Astrocyte of the hippocampus (primary cell): Measurements from ENCODE around the gene PSMD2.

Experiments
- DNase-seq: peaks from one replicate; pipeline ENCODE4 v3.0.0; 2011; ENCODE audit warnings: low read depth, low spot score

The PSMD2 gene

GRCh38 chr3:184282941-184283340 is 16.1 kb upstream of the PSMD2 start:
- no peak for DNase-seq

DNA sequence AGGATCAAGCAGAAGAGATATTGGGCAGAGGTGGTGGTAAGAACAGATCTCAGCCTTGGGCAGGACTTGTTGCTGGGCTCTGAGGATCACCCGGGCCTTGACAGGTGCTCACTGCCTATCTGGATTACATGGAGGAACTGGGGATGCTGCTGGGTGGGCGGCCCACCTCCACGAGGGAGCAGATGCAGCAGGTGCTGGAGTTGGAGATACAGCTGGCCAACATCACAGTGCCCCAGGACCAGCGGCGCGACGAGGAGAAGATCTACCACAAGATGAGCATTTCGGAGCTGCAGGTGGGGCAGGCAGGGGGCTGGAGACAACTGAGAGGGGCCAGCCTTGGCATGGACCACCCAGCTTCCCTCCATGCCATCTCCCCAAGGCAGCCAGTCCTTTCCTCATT is 15.4 kb upstream of the PSMD2 start:
- no peak for DNase-seq

DNA sequence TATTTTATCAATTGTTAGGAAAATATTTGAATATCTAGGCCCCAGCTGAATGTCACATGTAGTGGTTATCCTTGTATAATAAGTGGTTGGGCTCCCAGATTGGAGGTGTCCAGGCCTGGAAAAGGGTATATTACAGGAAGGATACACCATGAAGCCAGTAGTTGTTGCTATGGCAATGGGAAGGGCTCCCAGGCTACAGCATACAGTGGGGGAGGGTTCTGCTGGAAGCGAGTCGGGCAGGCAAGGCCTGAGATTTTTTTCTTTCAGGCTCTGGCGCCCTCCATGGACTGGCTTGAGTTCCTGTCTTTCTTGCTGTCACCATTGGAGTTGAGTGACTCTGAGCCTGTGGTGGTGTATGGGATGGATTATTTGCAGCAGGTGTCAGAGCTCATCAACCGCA is 14.3 kb upstream of the PSMD2 start:
- DNase-seq, result peak; percentile 81

GRCh38 chr3:184289426-184289938 is 9.6 kb upstream of the PSMD2 start:
- DNase-seq, result peak; percentile 67

DNA sequence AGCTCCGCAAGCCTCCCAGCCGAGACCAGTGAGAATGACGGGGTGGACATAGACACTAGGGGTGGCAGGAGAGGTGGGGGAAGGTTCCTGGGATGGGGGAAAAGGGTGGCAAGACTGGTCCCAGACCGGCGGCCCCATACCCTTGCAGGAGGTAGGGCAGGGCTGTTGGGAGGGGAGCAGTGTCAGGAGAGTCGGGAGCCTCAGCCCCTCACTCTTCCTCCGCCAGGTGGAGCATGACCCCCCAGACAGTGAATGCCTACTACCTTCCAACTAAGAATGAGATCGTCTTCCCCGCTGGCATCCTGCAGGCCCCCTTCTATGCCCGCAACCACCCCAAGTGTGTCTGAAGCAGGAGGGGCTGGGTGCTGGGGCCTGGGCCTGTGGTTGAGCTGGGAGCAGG is 8.7 kb upstream of the PSMD2 start:
- DNase-seq, result no peak

GRCh38 chr3:184291044-184291737 is 7.8 kb upstream of the PSMD2 start:
- DNase-seq, result no peak

- no peak for DNase-seq
These were observed 7.1 kb upstream of the PSMD2 start for GRCh38 chr3:184291738-184292445.

DNA sequence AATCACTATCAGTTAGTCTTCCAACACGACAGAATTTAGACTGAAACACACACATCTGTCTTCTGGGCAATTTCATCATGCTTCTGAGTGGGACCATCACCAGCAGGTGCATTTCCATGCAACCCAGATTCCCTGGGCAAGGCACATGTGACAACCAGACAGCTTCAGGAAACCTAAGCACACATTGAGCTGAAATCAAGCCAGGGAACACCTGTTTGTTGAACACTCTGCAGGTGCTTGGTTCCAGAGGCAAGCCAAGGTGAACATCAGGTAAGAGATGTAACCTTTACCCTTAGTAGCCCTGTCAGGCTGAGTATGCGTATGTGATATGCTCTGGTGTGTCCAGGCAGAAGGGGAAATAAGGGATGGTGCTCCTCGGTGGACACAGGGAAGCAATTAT is 3.3 kb upstream of the PSMD2 start:
- no peak for DNase-seq

DNA sequence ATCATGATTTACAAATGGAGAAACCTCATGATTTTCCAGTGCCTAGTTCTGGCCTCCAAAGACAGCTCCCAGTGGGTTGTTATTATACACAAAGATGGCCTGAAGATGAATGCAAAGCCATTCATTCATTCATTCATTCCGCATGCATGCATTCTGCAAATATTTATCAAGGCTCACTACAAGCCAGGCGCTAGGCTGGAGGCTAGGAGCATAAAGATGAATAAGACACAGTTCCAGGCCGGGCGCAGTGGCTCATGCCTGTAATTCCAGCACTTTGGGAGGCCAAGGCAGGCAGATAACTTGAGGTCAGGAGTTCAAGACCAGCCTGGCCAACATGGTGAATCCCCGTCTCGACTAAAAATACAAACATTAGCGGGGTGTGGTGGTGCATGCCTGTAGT is 2.4 kb upstream of the PSMD2 start:
- no peak for DNase-seq

- DNase-seq, result peak; percentile 46
These were observed 692 bp downstream of the PSMD2 start for GRCh38 chr3:184299488-184300377.

DNA sequence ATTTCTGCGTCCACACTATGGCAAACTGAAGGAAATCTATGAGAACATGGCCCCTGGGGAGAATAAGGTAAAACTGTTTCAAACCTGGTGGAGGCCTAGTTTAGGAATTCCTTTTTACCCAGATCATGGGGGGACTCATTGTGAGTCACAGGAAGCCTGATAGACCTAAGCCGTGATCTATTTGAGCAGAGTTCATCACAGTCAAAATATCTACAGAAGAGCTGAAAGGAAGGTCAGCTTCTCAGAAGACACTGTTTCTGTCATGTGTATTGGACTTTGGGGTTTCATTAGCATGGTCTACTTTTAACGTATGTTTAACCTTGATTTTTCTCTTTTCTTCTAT is 1.3 kb downstream of the PSMD2 start:
- DNase-seq, result peak; percentile 28

GRCh38 chr3:184305577-184305976 is 6.5 kb downstream of the PSMD2 start:
- DNase-seq, result peak; percentile 22

DNA sequence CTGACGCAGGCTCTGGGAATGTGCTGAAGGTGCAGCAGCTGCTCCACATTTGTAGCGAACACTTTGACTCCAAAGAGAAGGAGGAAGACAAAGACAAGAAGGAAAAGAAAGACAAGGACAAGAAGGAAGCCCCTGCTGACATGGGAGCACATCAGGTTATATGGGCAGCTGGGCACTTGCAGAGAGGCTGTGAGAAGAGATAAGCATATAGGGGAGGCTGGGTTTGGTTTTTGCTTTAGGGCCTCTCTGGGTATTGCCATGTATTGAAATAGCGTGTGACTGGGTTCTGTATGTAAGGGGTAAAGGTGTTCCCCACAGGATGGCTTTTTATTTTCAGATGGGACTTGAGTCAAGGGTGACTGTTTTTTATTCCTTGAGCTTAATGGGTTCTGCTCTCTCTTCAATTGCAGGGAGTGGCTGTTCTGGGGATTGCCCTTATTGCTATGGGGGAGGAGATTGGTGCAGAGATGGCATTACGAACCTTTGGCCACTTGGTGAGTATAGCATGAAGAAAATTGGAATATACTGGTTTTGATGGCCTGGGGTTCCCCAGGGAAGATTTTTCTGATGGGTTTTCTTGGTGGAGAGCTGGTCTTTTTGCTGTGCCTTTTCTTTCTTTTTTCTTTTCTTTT is 7.4 kb downstream of the PSMD2 start:
- no peak for DNase-seq

DNA sequence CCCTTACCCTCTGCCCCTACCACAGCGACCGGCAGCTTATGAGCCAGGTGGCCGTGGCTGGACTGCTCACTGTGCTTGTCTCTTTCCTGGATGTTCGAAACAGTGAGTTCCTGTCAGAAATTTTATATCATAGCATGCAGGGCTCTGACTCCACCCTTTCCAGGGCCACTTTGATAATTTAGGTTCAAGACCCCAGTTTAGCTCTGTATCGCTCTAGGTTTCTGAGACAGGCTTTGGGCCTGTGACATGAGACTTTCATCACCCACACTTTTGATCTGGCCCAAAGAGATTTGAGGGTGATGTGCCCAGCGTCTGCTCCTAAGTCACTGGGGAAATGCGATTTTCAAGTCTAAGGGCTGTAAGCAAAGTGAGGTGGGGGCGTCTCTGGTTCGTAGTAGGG is 8.9 kb downstream of the PSMD2 start:
- DNase-seq, result no peak

DNA sequence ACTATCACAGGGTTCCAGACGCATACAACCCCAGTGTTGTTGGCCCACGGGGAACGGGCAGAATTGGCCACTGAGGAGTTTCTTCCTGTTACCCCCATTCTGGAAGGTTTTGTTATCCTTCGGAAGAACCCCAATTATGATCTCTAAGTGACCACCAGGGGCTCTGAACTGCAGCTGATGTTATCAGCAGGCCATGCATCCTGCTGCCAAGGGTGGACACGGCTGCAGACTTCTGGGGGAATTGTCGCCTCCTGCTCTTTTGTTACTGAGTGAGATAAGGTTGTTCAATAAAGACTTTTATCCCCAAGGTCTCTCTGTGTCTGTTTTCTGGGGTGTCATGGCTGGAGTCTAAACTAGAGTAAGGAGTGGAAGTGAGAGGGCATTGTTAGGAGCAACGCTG is 9.7 kb downstream of the PSMD2 start:
- no peak for DNase-seq

DNA sequence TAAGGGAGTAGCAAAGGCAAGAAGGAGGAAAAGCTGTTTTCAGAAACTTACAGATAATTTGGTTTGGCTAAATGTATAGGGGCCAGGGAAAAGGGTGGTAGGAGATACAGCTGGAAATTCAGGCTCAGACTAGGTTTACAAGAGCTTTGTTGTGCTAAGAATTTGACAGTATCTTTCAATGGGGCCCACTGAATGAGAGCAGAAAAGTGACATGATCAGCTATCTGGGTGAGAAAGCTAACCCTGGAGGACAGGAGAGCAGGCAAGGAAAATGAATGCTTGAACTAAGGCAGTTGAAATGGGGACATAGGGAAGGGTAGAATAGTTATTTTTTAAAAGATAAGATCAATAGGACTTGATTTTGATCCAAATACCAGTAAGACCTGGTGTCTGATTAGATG is 12.6 kb downstream of the PSMD2 start:
- no peak for DNase-seq

DNA sequence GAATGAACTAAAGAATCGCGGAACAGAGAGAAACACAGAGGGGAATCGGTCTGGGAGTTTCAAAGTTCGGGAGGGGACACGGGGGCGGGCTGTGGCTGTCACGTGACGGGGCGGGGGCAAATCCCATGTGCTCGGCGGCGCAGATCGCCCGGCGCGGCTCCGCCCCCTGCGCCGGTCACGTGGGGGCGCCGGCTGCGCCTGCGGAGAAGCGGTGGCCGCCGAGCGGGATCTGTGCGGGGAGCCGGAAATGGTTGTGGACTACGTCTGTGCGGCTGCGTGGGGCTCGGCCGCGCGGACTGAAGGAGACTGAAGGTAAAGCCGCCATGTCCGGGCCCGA is 15.3 kb downstream of the PSMD2 start, which contains the start of gene EIF4G1:
Gene EIF4G1, plus strand, starts transcription at position 244 of the 337 bp plus-strand sequence. CDS start 1,191 bp downstream, outside the sequence.
- peak; percentile 98 for DNase-seq

- DNase-seq, result peak; percentile 94
These were observed 15.9 kb downstream of the PSMD2 start for GRCh38 chr3:184314700-184315542.

GRCh38 chr3:184315543-184315867 is 16.5 kb downstream of the PSMD2 start:
- no peak for DNase-seq

GRCh38 chr3:184315871-184316661 is 17.0 kb downstream of the PSMD2 start:
- peak; percentile 28 for DNase-seq
